Activated naive CD8-positive, alpha-beta T cell treated with anti-CD3 and anti-CD28 coated beads, Interleukin-2, amount 10 ng/mL, durations not matched to agents 7 days and 5 days (primary cell): ENCODE results near the gene LGALS8. TPM values are rescaled to one million over a fixed set of nuclear protein-coding genes. Genes with fewer than 3 reads are reported as not detected.
"Not testable (repeated sequence)": the region's sequence is repeated elsewhere in the genome, so short reads cannot be mapped to it uniquely, and the experiment has no call there.

Experiments used
- ATAC-seq: fragments of 150-1000 bp; cut with Tn5 transposase; one replicate; pipeline ENCODE4 v1.10.0; 2021; ENCODE audit warnings: low read depth, moderate library complexity
- POLR2A ChIA-PET: fragments of 350-600 bp; sonication (Branson Sonifier 250); formaldehyde crosslinking; loops from one replicate; lab custom pipeline; 2021; ENCODE audit warnings: antibody characterized with exemption; lab: Charles Lee
- DNase-seq: peaks from one replicate; pipeline ENCODE4 v3.0.0; 2021
- H3K27ac Mint-ChIP-seq: one replicate; pipeline ENCODE4 v1.8.0; 2022; ENCODE audit warnings: mild to moderate bottlenecking, mixed read lengths
- H3K27me3 Mint-ChIP-seq: one replicate; pipeline ENCODE4 v1.8.0; 2022; ENCODE audit warnings: mild to moderate bottlenecking, moderate library complexity, mixed read lengths
- H3K36me3 Mint-ChIP-seq: one replicate; pipeline ENCODE4 v1.8.0; 2021; ENCODE audit warnings: mild to moderate bottlenecking, mixed read lengths
- H3K4me1 Mint-ChIP-seq: one replicate; pipeline ENCODE4 v1.8.0; 2021; ENCODE audit warnings: mixed read lengths
- H3K4me3 Mint-ChIP-seq: one replicate; pipeline ENCODE4 v1.8.0; 2022; ENCODE audit warnings: mild to moderate bottlenecking, moderate library complexity, mixed read lengths
- H3K9me3 Mint-ChIP-seq: one replicate; pipeline ENCODE4 v1.8.0; 2021; ENCODE audit warnings: mixed read lengths
- total RNA-seq, 2 experiments: library from RNA; stranded (reverse); gene quantifications; one replicate each; pipeline ENCODE4 v1.2.3, GENCODE V29; 2021

LGALS8 gene
- total RNA-seq, 2 experiments from 2014 or later: 108 to 112 TPM

GRCh38 chr1:236497908-236498307 lies 25.9 kb upstream of the LGALS8 start:
- Mint-ChIP-seq H3K27ac (no peak overlapping the region), H3K4me1 (peaks cover 3% of the 10 kb centered on the region)
- ATAC-seq: no peak

GRCh38 chr1:236501093-236501492 lies 22.7 kb upstream of the LGALS8 start:
- H3K36me3 Mint-ChIP-seq: no peaks in the 10 kb centered on the region
- no peak for ATAC-seq
- peaks cover 9% of the 10 kb centered on the region for H3K27me3 Mint-ChIP-seq
- POLR2A ChIA-PET: no interaction called here
- no peaks in the 10 kb centered on the region for H3K9me3 Mint-ChIP-seq
- H3K27ac Mint-ChIP-seq: no peak overlapping the region
- DNase-seq: no peak
- peaks cover 8% of the 10 kb centered on the region for H3K4me1 Mint-ChIP-seq
- no peak overlapping the region for H3K4me3 Mint-ChIP-seq

More at GRCh38 chr1:236497908-236498307, 25.9 kb upstream of the LGALS8 start:
- POLR2A ChIA-PET: no interaction called here
- DNase-seq: no peak
- no peaks in the 10 kb centered on the region for H3K9me3 Mint-ChIP-seq
- H3K27me3 Mint-ChIP-seq: peaks cover 18% of the 10 kb centered on the region
- no peaks in the 10 kb centered on the region for H3K36me3 Mint-ChIP-seq
- no peak overlapping the region for H3K4me3 Mint-ChIP-seq

GRCh38 chr1:236502579-236502971 lies 21.2 kb upstream of the LGALS8 start:
- Mint-ChIP-seq H3K4me1 (peaks cover 8% of the 10 kb centered on the region), H3K27me3 (peaks cover 8% of the 10 kb centered on the region), H3K36me3 (no peaks in the 10 kb centered on the region), H3K9me3 (no peaks in the 10 kb centered on the region), H3K27ac (no peak overlapping the region), H3K4me3 (peak overlapping the region; percentile 36)
- POLR2A ChIA-PET: no interaction called here
- DNase-seq (no peak), ATAC-seq (no peak)

- DNase-seq (no peak), ATAC-seq (peak; percentile 22)
- H3K36me3 Mint-ChIP-seq: no peaks in the 10 kb centered on the region
- H3K4me3 Mint-ChIP-seq: peak overlapping the region; percentile 36
- POLR2A ChIA-PET: no interaction called here
- H3K9me3 Mint-ChIP-seq: no peaks in the 10 kb centered on the region
- H3K4me1 Mint-ChIP-seq: peaks cover 8% of the 10 kb centered on the region
- H3K27ac Mint-ChIP-seq: no peak overlapping the region
- H3K27me3 Mint-ChIP-seq: peaks cover 6% of the 10 kb centered on the region
These were observed 20.7 kb upstream of the LGALS8 start for GRCh38 chr1:236502972-236503639.

- H3K36me3 Mint-ChIP-seq, ATAC-seq, H3K4me3 Mint-ChIP-seq, POLR2A ChIA-PET, H3K27me3 Mint-ChIP-seq, H3K27ac Mint-ChIP-seq, DNase-seq, H3K9me3 Mint-ChIP-seq: not testable (repeated sequence)
- peaks cover 13% of the 10 kb centered on the region for H3K4me1 Mint-ChIP-seq
These were observed 19.4 kb upstream of the LGALS8 start for GRCh38 chr1:236504338-236504737.

- DNase-seq (no peak), ATAC-seq (no peak)
- H3K27me3 Mint-ChIP-seq: peaks cover 10% of the 10 kb centered on the region
- no peak overlapping the region for H3K4me3 Mint-ChIP-seq
- H3K27ac Mint-ChIP-seq: no peak overlapping the region
- H3K4me1 Mint-ChIP-seq: peaks cover 13% of the 10 kb centered on the region
- no peaks in the 10 kb centered on the region for H3K9me3 Mint-ChIP-seq
- H3K36me3 Mint-ChIP-seq: no peaks in the 10 kb centered on the region
- POLR2A ChIA-PET: no interaction called here
These were observed 16.6 kb upstream of the LGALS8 start for GRCh38 chr1:236507022-236507700.

- peaks cover 10% of the 10 kb centered on the region for H3K27me3 Mint-ChIP-seq
- H3K4me1 Mint-ChIP-seq: peaks cover 5% of the 10 kb centered on the region
- H3K27ac Mint-ChIP-seq: no peak overlapping the region
- H3K4me3 Mint-ChIP-seq: no peak overlapping the region
- POLR2A ChIA-PET: no interaction called here
- H3K9me3 Mint-ChIP-seq: no peaks in the 10 kb centered on the region
- no peaks in the 10 kb centered on the region for H3K36me3 Mint-ChIP-seq
- ATAC-seq (no peak), DNase-seq (no peak)
These were observed 15.2 kb upstream of the LGALS8 start for GRCh38 chr1:236508593-236509027.

- H3K9me3 Mint-ChIP-seq: no peaks in the 10 kb centered on the region
- DNase-seq: no peak
- no peaks in the 10 kb centered on the region for H3K36me3 Mint-ChIP-seq
- POLR2A ChIA-PET: no interaction called here
- peaks cover 5% of the 10 kb centered on the region for H3K4me1 Mint-ChIP-seq
- H3K4me3 Mint-ChIP-seq: no peak overlapping the region
- no peak for ATAC-seq
- H3K27ac Mint-ChIP-seq: no peak overlapping the region
- H3K27me3 Mint-ChIP-seq: peaks cover 10% of the 10 kb centered on the region
These were observed 14.6 kb upstream of the LGALS8 start for GRCh38 chr1:236509203-236509602.

- H3K4me1 Mint-ChIP-seq: peaks cover 5% of the 10 kb centered on the region
- no peaks in the 10 kb centered on the region for H3K36me3 Mint-ChIP-seq
- POLR2A ChIA-PET: no interaction called here
- no peaks in the 10 kb centered on the region for H3K9me3 Mint-ChIP-seq
- H3K27ac Mint-ChIP-seq: no peak overlapping the region
- no peak for ATAC-seq
- H3K4me3 Mint-ChIP-seq: no peak overlapping the region
- no peak for DNase-seq
- H3K27me3 Mint-ChIP-seq: peaks cover 10% of the 10 kb centered on the region
These were observed 14.0 kb upstream of the LGALS8 start for GRCh38 chr1:236509647-236510401.

- POLR2A ChIA-PET: no interaction called here
- peaks cover 11% of the 10 kb centered on the region for H3K27me3 Mint-ChIP-seq
- no peak for ATAC-seq
- no peaks in the 10 kb centered on the region for H3K36me3 Mint-ChIP-seq
- H3K27ac Mint-ChIP-seq: no peak overlapping the region
- DNase-seq: no peak
- peaks cover 13% of the 10 kb centered on the region for H3K4me1 Mint-ChIP-seq
- H3K4me3 Mint-ChIP-seq: no peak overlapping the region
- H3K9me3 Mint-ChIP-seq: no peaks in the 10 kb centered on the region
These were observed 11.9 kb upstream of the LGALS8 start for GRCh38 chr1:236511735-236512418.

GRCh38 chr1:236514703-236515442 lies 8.9 kb upstream of the LGALS8 start:
- Mint-ChIP-seq H3K4me1 (peaks cover 15% of the 10 kb centered on the region), H3K36me3 (no peaks in the 10 kb centered on the region), H3K4me3 (no peak overlapping the region), H3K27me3 (peaks cover 21% of the 10 kb centered on the region), H3K9me3 (no peaks in the 10 kb centered on the region), H3K27ac (no peak overlapping the region)
- ATAC-seq (no peak), DNase-seq (no peak)
- POLR2A ChIA-PET: no interaction called here

- DNase-seq (no peak), ATAC-seq (no peak)
- Mint-ChIP-seq H3K4me3 (no peak overlapping the region), H3K36me3 (no peaks in the 10 kb centered on the region), H3K4me1 (peaks cover 15% of the 10 kb centered on the region), H3K27ac (no peak overlapping the region), H3K27me3 (peaks cover 17% of the 10 kb centered on the region), H3K9me3 (no peaks in the 10 kb centered on the region)
- POLR2A ChIA-PET: no interaction called here
These were observed 8.3 kb upstream of the LGALS8 start for GRCh38 chr1:236515443-236515958.
